IMR-90 (cell line): ENCODE results near the gene PAQR7. TPM values are rescaled to one million over a fixed set of nuclear protein-coding genes. Genes with fewer than 3 reads are reported as not detected.

Experiments used
- ATAC-seq: fragments of 200-7000 bp; cut with Tn5 transposase; 2 replicates; pipeline ENCODE4 v1.9.1; 2020; ENCODE audit warnings: low read depth, mild to moderate bottlenecking, moderate library complexity
- BruUV-seq: library from RNA; stranded (reverse); fragments of 400-500 nt; replicated peaks from 2 replicates; lab custom pipeline; 2021; lab: Mats Ljungman, UMichigan
- CTCF ChIA-PET: fragments of 300-600 bp; formaldehyde crosslinking; extraction: SDS; loops from one replicate; lab custom pipeline; 2021; ENCODE audit warnings: antibody characterized with exemption; lab: Yijun Ruan, JAX
- POLR2A ChIA-PET: fragments of 300-600 bp; sonication (Branson Sonifier 250); formaldehyde crosslinking; loops from one replicate; lab custom pipeline; 2022; ENCODE audit warnings: antibody characterized with exemption; ENCODE audit not compliant: unreplicated experiment; lab: Charles Lee
- DNase-seq: peaks from one replicate; pipeline ENCODE4 v3.0.0; 2013
- H2AFZ ChIP-seq: replicated peaks from 2 replicates; pipeline ENCODE3; 2013; ENCODE audit warnings: low read length, mild to moderate bottlenecking; ENCODE audit not compliant: poor library complexity
- H2AK5ac ChIP-seq: 2 replicates; pipeline ENCODE4 v1.6.1; 2013; ENCODE audit warnings: low read depth, low read length, inconsistent platforms
- H2AK9ac ChIP-seq: replicated peaks from 2 replicates; pipeline ENCODE3; 2013; ENCODE audit warnings: mild to moderate bottlenecking, low read depth, low read length, moderate library complexity; ENCODE audit not compliant: poor library complexity
- H2BK120ac ChIP-seq: 2 replicates; pipeline ENCODE4 v1.6.1; 2013; ENCODE audit warnings: low read depth, low read length, inconsistent platforms
- H2BK15ac ChIP-seq: 3 replicates; pipeline ENCODE4 v1.6.1; 2013; ENCODE audit warnings: low read depth, low read length, inconsistent platforms
- H2BK20ac ChIP-seq: 2 replicates; pipeline ENCODE4 v1.6.1; 2013; ENCODE audit warnings: low read depth, mild to moderate bottlenecking, inconsistent platforms, low read length, moderate library complexity
- H2BK5ac ChIP-seq: 2 replicates; pipeline ENCODE4 v1.6.1; 2013; ENCODE audit warnings: mild to moderate bottlenecking, low read depth, low read length, inconsistent platforms; ENCODE audit not compliant: poor library complexity, severe bottlenecking
- H3K14ac ChIP-seq: replicated peaks from 2 replicates; pipeline ENCODE4 v1.6.1; 2013; ENCODE audit warnings: low read depth, low read length, inconsistent platforms
- H3K18ac ChIP-seq: 2 replicates; pipeline ENCODE4 v1.6.1; 2013; ENCODE audit warnings: low read depth, low read length, control low read depth
- H3K23ac ChIP-seq: 2 replicates; pipeline ENCODE4 v1.6.1; 2013; ENCODE audit warnings: low read depth, low read length, inconsistent platforms
- H3K27ac ChIP-seq: 2 replicates; pipeline ENCODE4 v1.5.1; 2013; ENCODE audit warnings: mild to moderate bottlenecking, control low read depth, low read length; ENCODE audit not compliant: insufficient read depth
- H3K27me3 ChIP-seq: 2 replicates; pipeline ENCODE4 v1.6.1; 2013; ENCODE audit warnings: low read length; ENCODE audit not compliant: control insufficient read depth, insufficient read depth
- H3K36me3 ChIP-seq: 2 replicates; pipeline ENCODE4 v1.6.1; 2013; ENCODE audit warnings: low read length, mixed read lengths; ENCODE audit not compliant: control insufficient read depth, insufficient read depth
- H3K4ac ChIP-seq: 2 replicates; pipeline ENCODE4 v1.6.1; 2013; ENCODE audit warnings: low read depth, low read length, inconsistent platforms
- H3K4me1 ChIP-seq: 2 replicates; pipeline ENCODE4 v1.6.1; 2013; ENCODE audit warnings: low read length, mixed read lengths; ENCODE audit not compliant: control insufficient read depth, insufficient read depth
- H3K4me2 ChIP-seq: 2 replicates; pipeline ENCODE4 v1.6.1; 2013; ENCODE audit warnings: low read depth, mild to moderate bottlenecking, control low read depth, low read length, moderate library complexity
- H3K4me3 ChIP-seq: 2 replicates; pipeline ENCODE4 v1.5.1; 2013; ENCODE audit warnings: low read depth, mild to moderate bottlenecking, control low read depth, low read length, moderate library complexity; ENCODE audit not compliant: insufficient read depth
- H3K56ac ChIP-seq: 2 replicates; pipeline ENCODE4 v1.6.1; 2013; ENCODE audit warnings: low read length, inconsistent platforms; ENCODE audit not compliant: insufficient read depth; ENCODE audit errors: extremely low read depth
- H3K79me1 ChIP-seq, 2 experiments: 2 replicates each; pipeline ENCODE4 v1.6.1; 2013; ENCODE audit warnings: low read length in 2 of 2, inconsistent platforms in 1 of 2, low read depth in 1 of 2
- H3K9ac ChIP-seq: 2 replicates; pipeline ENCODE4 v1.6.1; 2013; ENCODE audit warnings: low read depth, low read length, control low read depth
- H3K9me1 ChIP-seq: 2 replicates; pipeline ENCODE4 v1.6.1; 2013; ENCODE audit warnings: low read length, inconsistent platforms; ENCODE audit not compliant: insufficient read depth
- H3K9me3 ChIP-seq: 2 replicates; pipeline ENCODE4 v1.6.1; 2013; ENCODE audit warnings: low read length; ENCODE audit not compliant: control insufficient read depth, insufficient read depth
- H4K20me1 ChIP-seq: 2 replicates; pipeline ENCODE4 v1.6.1; 2013; ENCODE audit warnings: low read length, inconsistent platforms; ENCODE audit not compliant: insufficient read depth
- H4K5ac ChIP-seq: 2 replicates; pipeline ENCODE4 v1.6.1; 2013; ENCODE audit warnings: mild to moderate bottlenecking, low read depth, low read length, control low read depth
- H4K8ac ChIP-seq, 2 experiments: 2 replicates each; pipeline ENCODE4 v1.6.1; 2013; ENCODE audit warnings: low read depth in 2 of 2, low read length in 2 of 2, control low read depth in 1 of 2, inconsistent platforms in 1 of 2
- H4K91ac ChIP-seq: 2 replicates; pipeline ENCODE4 v1.6.1; 2013; ENCODE audit warnings: low read depth, low read length, inconsistent platforms; ENCODE audit not compliant: insufficient read depth
- BHLHE40 ChIP-seq: fragments of 150-350 bp; IDR thresholded peaks from 2 replicates; pipeline ENCODE4 v1.6.1; 2016; ENCODE audit warnings: mild to moderate bottlenecking, low read depth, low read length
- CEBPB ChIP-seq: IDR thresholded peaks from 2 replicates; pipeline ENCODE4 v1.6.1; 2012; ENCODE audit warnings: low read depth, low read length, improper control_type of control experiment
- CTCF ChIP-seq: conservative IDR thresholded peaks from 2 replicates; pipeline ENCODE4 v1.5.1; 2012; ENCODE audit warnings: mild to moderate bottlenecking, low read depth, low read length, improper control_type of control experiment
- FOS ChIP-seq: fragments of 150-350 bp; IDR thresholded peaks from 2 replicates; pipeline ENCODE4 v1.6.1; 2016; ENCODE audit warnings: low read depth, low read length
- RAD21 ChIP-seq: IDR thresholded peaks from 2 replicates; pipeline ENCODE4 v1.6.1; 2012; ENCODE audit warnings: low read length, improper control_type of control experiment
- RFX5 ChIP-seq: IDR thresholded peaks from 2 replicates; pipeline ENCODE4 v1.8.0; 2012; ENCODE audit warnings: low read depth, mild to moderate bottlenecking, low read length, moderate library complexity
- SMC3 ChIP-seq: fragments of 150-350 bp; IDR thresholded peaks from 2 replicates; pipeline ENCODE4 v1.6.1; 2016; ENCODE audit warnings: low read depth, mild to moderate bottlenecking, antibody characterized with exemption, low read length, moderate library complexity
- WGBS, 2 experiments: methylation state at CpG; one replicate each; pipeline versions ENCODE4 v1.1.5 to v1.1.7; 2013; ENCODE audit warnings: missing lambda C conversion rate in 2 of 2; ENCODE audit not compliant: insufficient read length in 1 of 2; ENCODE audit errors: extremely low coverage in 2 of 2; 5-methylcytosine and 5-hydroxymethylcytosine counted together
- dilution Hi-C: fragments of 300-500 bp; cut with HindIII; formaldehyde crosslinking; loops from one replicate; pipeline ENCODE4 v1.14.3; 2018; ENCODE audit warnings: low sequenced_read_pairs; ENCODE audit not compliant: unreplicated experiment
- in situ Hi-C: fragments of 300-500 bp; cut with MboI; formaldehyde crosslinking; loops from 3 replicates; pipeline ENCODE4 v1.14.3; 2019; ENCODE audit warnings: low sequenced_read_pairs, inconsistent platforms, mixed read lengths
- intact Hi-C: fragments of 100-400 bp; cut with micrococcal nuclease; formaldehyde crosslinking; loops from 2 replicates; pipeline ENCODE4 v1.10.0; 2022
- polyA plus RNA-seq, 3 experiments: library from polyadenylated mRNA; depleted of rRNA; stranded (reverse); fragments of >200 nt; gene quantifications; 2 replicates each; pipeline ENCODE4 v1.2.3, GENCODE V29; 2012; ENCODE audit warnings: low replicate concordance in 1 of 3
- total RNA-seq: library from RNA; depleted of rRNA; stranded (reverse); fragments of >200 nt; gene quantifications from 2 replicates; pipeline ENCODE4 v1.2.3, GENCODE V29; 2012

PAQR7 gene
- total and polyA plus RNA-seq, 2 of the 4 experiments (the other 2 are of a cell fraction) = 9.0 to 12.9 TPM

- Histone ChIP-seq H4K20me1 (no peaks in the 10 kb centered on the region), H2AK9ac (no peak overlapping the region), H4K8ac (no peak overlapping the region), H2BK20ac (no peak overlapping the region), H3K9ac (no peak overlapping the region), H3K4me1 (peaks cover 9% of the 10 kb centered on the region; the same call in 1 of the 2 replicates), H3K9me1 (0 out of 2 replicates have a peak, but pooled peaks cover 3% of the 10 kb centered on the region), H3K14ac (no peak overlapping the region), H2AFZ (no peak overlapping the region), H3K18ac (no peak overlapping the region), H3K9me3 (no peaks in the 10 kb centered on the region), H3K36me3 (no peaks in the 10 kb centered on the region), H3K56ac (no peak overlapping the region), H3K27ac (no peak overlapping the region), H3K79me1 (peaks cover 10 to 12% of the 10 kb centered on the region in 2 experiments), H2BK15ac (no peak overlapping the region), H2AK5ac (no peak overlapping the region), H4K5ac (no peak overlapping the region), H3K23ac (no peak overlapping the region), H3K4me3 (no peak overlapping the region), H2BK5ac (no peak overlapping the region), H3K4ac (no peak overlapping the region), H3K4me2 (no peak overlapping the region), H3K27me3 (no peaks in the 10 kb centered on the region), H4K91ac (no peak overlapping the region), H2BK120ac (no peak overlapping the region)
- ChIA-PET POLR2A (no interaction called here), CTCF (no interaction called here)
- dilution Hi-C loops = no loop called here
- no peak for DNase-seq
- no peak for TF ChIP-seq RAD21
- no peak for TF ChIP-seq RFX5
- TF ChIP-seq BHLHE40 = no peak
- no peak for TF ChIP-seq FOS
- no peak for TF ChIP-seq CTCF
- no peak for TF ChIP-seq CEBPB
- no peak for TF ChIP-seq SMC3
- no TSS peak for BruUV-seq
- ATAC-seq = no peak
- no CpG with 5 or more reads among the region's 5 CpGs for WGBS, 2 experiments
- in situ Hi-C loops = no loop called here
- intact Hi-C loops = loop anchor here (1.0 kb wide), 1 partner anchor 37 kb away; no protein-coding TSS in a partner anchor
Measured at GRCh38 chr1:25878690-25879089, 3.2 kb upstream of the PAQR7 start.
